GM19239 (cell line): ENCODE results near the gene COMMD10.

ENCODE experiments used
- DNase-seq: peaks from one replicate; pipeline ENCODE4 v3.0.0; 2011; ENCODE audit warnings: low spot score; ENCODE audit not compliant: insufficient read length
- FAIRE-seq: peaks from 2 replicates; lab custom pipeline; 2011; peaks lifted over from hg19 to GRCh38; lab: Jason Lieb, UNC

The COMMD10 gene

DNA sequence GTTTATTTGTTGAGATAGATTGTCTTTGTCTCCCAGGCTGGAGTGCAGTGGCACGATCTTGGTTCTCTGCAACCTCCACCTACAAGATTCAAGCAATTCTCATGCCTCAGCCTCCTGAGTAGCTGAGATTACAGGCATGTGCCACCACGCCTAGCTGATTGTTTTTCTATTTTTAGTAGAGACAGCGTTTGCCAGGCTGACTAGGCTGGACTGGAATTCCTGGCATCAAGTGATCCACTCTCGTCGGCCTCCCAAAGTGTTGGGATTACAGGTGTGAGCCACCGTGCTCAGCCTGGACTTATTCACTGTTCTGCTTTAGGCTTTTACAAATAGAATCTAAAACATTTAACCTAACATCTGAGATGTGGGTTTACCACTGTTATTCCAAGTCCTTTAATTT is 91.3 kb downstream of the COMMD10 start:
- no peak for FAIRE-seq
- DNase-seq, result no peak

GRCh38 chr5:116178925-116179324 is 94.1 kb downstream of the COMMD10 start:
- DNase-seq (no peak), FAIRE-seq (no peak)

DNA sequence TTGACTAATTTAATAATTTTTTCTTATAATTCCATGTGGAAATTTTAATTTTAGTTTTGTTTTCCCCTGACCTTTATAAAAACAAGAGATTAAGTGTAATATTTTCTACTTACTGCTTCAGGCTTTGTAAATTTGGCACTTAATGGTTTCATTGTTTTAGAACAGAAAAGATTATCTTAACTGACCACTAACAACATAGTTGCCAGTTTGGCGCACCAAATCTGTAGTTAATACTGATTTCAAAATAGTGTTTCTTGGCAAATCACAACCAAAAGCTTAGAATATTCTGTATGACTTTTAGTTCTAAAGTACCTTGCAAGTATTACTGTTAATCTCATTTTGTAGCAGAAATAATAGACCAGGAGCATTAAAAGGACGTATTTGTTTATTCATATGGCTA is 124.3 kb downstream of the COMMD10 start:
- no peak for DNase-seq
- FAIRE-seq, result no peak

DNA sequence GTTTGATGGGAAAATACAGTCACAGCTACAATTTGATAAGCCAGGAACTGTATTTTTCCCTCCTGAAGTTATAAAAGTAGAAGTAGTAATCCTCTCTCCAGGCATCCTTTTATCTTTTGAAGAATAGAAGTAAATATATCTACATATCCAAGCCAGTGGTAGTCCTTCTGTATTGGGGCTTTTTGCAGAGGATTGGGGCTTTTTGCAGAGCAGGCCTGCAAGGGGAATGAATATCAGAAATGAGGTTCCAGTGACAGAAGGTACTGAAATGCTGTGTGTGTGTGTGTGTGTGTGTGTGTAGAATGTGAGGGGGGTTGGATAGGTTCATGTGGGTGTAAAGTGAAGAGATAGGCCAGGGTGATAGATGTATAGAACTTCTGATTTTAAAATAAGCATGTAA is 127.4 kb downstream of the COMMD10 start:
- DNase-seq, result no peak
- no peak for FAIRE-seq

GRCh38 chr5:116216246-116216645 is 131.4 kb downstream of the COMMD10 start:
- FAIRE-seq, result no peak
- no peak for DNase-seq

DNA sequence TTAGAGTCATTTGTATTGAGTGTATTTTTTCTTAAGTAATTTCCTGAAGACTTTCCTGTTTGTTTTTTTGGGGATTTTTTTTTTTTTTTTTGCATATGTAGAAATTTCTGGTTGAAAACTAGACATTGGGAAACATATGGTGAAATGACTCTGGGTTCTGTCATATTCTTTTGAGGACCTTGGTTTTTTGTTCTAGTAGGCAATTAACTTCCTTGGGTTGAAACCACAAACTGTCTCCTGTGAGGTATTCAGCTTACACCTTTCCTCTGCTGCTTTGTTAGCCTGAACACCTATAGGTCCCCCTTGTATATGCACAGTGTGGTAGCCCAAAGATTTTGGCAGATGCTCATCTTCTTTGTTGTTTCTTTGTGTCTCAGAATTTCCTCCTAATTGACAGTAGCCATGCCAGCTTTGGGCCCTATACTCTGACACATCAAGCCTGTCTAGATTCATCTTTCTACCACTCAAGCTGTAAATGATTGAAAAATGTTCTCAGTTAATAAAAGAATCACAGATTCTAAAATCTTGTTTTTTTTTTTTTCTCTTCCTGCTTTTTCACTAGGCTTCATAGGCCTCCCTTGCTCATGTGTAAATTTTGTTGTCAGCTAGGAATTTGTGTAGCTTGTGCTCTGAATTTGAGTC is 140.6 kb downstream of the COMMD10 start:
- FAIRE-seq (no peak), DNase-seq (no peak)

- FAIRE-seq (no peak), DNase-seq (no peak)
These were observed 144.4 kb downstream of the COMMD10 start for GRCh38 chr5:116229131-116229689.

- DNase-seq (no peak), FAIRE-seq (no peak)
These were observed 146.5 kb downstream of the COMMD10 start for GRCh38 chr5:116231288-116231687.

GRCh38 chr5:116234681-116235080 is 149.9 kb downstream of the COMMD10 start:
- FAIRE-seq, result no peak
- DNase-seq, result no peak

GRCh38 chr5:116237917-116238500 is 153.2 kb downstream of the COMMD10 start:
- DNase-seq, result no peak

GRCh38 chr5:116242343-116242742 is 157.5 kb downstream of the COMMD10 start:
- FAIRE-seq (no peak), DNase-seq (no peak)

More at GRCh38 chr5:116237917-116238500, 153.2 kb downstream of the COMMD10 start:
- FAIRE-seq, result no peak

DNA sequence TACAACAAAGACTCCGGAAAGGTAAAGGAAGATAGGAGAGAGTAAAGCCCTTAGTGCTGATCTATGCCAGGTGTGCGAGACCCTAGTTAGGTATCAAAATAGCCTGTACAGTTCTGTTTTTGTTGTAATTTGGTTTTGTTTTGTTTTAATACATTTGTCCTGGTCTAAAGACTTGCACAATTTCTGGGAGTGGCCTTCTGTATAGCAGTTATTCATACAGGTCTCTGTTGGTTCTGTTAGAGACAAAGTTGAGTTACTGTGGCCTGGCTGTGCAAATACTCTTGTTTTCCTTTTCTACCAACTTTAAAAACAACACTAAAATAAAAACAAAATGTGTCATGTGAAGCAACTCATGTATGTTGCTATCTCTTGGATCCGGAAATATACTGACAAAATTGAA is 163.6 kb downstream of the COMMD10 start:
- no peak for DNase-seq
- FAIRE-seq, result no peak

GRCh38 chr5:116249648-116250047 is 164.8 kb downstream of the COMMD10 start:
- DNase-seq (no peak), FAIRE-seq (no peak)

DNA sequence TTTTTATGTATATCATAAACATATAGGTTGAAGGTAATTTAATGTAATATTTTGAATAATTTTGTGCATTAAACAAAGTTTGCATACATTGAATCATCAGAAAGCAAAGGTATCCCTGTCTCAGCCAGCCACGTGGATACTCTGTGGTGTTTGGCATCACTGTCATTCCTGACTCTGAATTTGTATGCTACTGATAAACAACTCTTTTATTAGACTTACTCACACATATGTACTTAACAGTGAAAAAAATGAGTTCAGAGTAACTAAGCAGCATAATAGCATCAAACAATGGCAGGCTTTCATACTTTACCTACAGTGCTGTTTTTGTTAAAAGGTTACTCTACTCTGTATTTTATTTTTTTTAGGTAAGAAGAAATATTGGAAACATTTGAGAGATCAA is 171.9 kb downstream of the COMMD10 start:
- FAIRE-seq, result no peak

DNA sequence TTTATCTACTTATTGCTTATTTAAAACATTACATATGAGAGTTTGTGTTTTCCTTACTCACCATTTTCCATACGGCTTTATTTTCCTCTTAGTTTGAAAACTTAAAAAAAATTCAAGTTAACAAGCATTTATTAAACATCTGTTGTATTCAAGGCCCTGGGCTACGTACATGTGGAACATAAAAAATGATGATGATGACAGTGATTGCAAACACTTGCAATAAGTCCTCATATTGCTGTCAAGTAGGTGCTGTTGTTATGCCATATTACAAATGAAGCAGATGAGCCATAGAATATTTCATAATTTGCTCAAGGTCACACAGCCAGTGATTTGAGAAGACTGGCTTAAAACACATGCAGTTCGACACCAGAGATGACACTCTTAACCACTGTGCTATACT is 180.6 kb downstream of the COMMD10 start:
- no peak for DNase-seq
- no peak for FAIRE-seq

More for the DNA sequence above, 171.9 kb downstream of the COMMD10 start:
- DNase-seq, result no peak

DNA sequence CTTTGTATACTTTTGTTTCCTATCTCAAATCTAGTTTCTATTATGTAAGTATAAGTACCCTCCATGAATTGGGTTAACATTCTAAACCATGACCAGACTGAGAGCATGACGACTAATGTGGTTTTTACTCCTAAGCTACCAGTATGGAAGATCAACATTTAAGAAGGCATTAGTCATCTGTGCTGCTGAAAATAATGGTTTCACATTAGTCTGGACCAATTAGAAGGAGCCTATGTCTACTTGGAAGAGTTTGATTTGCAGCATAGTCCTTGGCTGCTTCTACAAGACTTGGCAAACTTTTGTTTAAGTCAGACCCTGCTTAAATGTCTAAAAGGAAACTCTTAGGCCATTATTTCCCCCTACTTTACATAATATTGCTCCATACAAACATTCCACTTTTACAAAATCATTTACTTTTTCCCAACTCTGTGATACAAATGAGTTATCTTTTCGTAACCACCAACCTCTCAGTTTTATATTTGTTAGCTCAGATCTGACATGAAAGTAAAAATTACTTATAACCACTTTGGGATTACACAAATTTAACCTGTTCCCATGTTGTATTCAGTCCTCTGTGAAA is 186.7 kb downstream of the COMMD10 start:
- no peak for DNase-seq

DNA sequence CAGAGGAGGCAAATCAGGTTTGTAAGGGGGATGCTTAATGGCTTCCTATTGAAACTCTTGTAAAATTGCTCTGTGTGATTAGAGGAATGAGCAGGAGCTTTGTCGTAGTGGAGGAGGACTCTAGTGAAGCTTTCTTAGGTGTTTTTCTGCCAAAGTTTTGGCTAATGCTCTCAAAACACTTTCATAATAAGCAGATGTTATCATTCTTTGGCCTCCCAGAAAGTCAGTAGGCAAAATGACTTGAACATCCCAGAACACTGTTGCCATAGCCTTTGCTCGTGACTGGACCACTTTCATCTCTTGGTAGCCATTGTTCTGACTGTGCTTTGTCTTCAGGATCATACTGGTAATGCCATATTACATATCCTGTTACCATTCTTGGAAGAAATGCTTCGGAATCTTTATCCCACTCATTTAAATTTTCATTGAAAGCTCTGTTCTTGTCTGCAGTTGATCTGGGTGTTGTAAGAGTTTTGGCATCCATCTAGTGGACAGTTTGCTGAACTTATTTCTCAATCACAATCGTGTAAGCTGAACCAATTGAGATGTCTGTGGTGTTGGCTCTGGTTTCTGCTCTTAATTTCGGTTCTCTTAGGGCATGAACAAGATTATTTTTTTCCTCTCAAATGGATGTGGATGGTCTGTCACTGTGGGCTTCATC is 187.6 kb downstream of the COMMD10 start:
- DNase-seq, result no peak
- FAIRE-seq, result peak; percentile 64

More for the DNA sequence above, 186.7 kb downstream of the COMMD10 start:
- peak; percentile 51 for FAIRE-seq

- peak; percentile 97 for FAIRE-seq
- DNase-seq, result peak; percentile 1
These were observed 188.8 kb downstream of the COMMD10 start for GRCh38 chr5:116273448-116274242.

DNA sequence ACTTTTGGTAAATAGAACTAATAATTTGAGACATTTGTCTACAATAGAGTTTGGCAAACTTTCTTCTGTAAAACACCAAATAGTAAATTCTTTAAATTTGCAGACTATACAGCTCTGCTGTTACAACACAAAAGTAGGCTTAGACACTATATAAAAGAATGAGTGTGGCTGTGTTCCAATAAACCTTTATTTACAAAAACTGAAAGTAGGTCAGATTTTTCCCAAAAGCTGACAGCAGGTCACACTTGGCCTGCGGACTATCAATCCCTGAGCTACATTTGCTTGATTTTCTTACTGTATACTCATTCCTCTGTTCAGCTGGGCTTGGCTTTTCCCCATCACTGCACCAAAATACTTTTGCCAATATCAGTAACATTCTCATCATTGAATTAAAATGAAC is 189.4 kb downstream of the COMMD10 start:
- peak; percentile 35 for FAIRE-seq

GRCh38 chr5:116275282-116275681 is 190.5 kb downstream of the COMMD10 start:
- no peak for FAIRE-seq
- DNase-seq, result no peak

More for the DNA sequence above, 189.4 kb downstream of the COMMD10 start:
- DNase-seq, result no peak
